IPS-15b (cell line): ENCODE results near the gene GBA2.

ENCODE experiments used
- H3K27me3 ChIP-seq: one replicate; pipeline ENCODE4 v1.6.1; 2013; ENCODE audit warnings: low read length; ENCODE audit not compliant: control insufficient read depth, insufficient read depth
- H3K36me3 ChIP-seq: one replicate; pipeline ENCODE4 v1.6.1; 2013; ENCODE audit warnings: low read length; ENCODE audit not compliant: control insufficient read depth, insufficient read depth
- H3K4me1 ChIP-seq: one replicate; pipeline ENCODE4 v1.6.1; 2013; ENCODE audit warnings: mild to moderate bottlenecking, low read length; ENCODE audit not compliant: control insufficient read depth, insufficient read depth
- H3K4me3 ChIP-seq: one replicate; pipeline ENCODE4 v1.5.1; 2013; ENCODE audit warnings: low read depth, low read length
- H3K9ac ChIP-seq: one replicate; pipeline ENCODE4 v1.6.1; 2013; ENCODE audit warnings: low read depth, mild to moderate bottlenecking, low read length
- H3K9me3 ChIP-seq: one replicate; pipeline ENCODE4 v1.6.1; 2013; ENCODE audit warnings: mild to moderate bottlenecking, low read length; ENCODE audit not compliant: control insufficient read depth, insufficient read depth

The GBA2 gene

DNA sequence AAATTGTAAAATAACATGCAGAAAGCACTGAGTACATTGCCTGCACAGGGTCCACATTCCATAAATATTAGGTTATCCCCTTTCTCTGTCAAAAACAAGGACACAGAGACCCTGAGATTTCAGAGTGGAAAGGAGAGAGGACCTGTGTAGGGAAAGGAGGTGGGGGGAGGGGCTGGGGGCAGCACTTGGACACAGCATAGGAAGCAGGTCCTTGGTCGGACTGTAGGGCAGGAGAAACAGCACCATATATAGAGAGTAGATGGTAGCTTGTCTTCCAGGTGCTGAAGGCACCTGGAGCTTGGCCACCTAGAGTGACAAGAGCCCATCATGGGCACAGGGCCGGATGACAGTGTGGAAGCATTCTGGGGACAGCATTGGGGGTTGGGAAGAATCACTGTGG, 61.7 kb downstream of the GBA2 start:
- H3K9ac ChIP-seq: no peak overlapping the region
- H3K9me3 ChIP-seq: no peaks in the 10 kb centered on the region
- no peak overlapping the region for H3K4me3 ChIP-seq
- peaks cover 10% of the 10 kb centered on the region for H3K4me1 ChIP-seq
- H3K27me3 ChIP-seq: no peaks in the 10 kb centered on the region
- peaks cover 48% of the 10 kb centered on the region for H3K36me3 ChIP-seq
